ENCODE measurements around the gene SORBS2.

The SORBS2 gene

DNA sequence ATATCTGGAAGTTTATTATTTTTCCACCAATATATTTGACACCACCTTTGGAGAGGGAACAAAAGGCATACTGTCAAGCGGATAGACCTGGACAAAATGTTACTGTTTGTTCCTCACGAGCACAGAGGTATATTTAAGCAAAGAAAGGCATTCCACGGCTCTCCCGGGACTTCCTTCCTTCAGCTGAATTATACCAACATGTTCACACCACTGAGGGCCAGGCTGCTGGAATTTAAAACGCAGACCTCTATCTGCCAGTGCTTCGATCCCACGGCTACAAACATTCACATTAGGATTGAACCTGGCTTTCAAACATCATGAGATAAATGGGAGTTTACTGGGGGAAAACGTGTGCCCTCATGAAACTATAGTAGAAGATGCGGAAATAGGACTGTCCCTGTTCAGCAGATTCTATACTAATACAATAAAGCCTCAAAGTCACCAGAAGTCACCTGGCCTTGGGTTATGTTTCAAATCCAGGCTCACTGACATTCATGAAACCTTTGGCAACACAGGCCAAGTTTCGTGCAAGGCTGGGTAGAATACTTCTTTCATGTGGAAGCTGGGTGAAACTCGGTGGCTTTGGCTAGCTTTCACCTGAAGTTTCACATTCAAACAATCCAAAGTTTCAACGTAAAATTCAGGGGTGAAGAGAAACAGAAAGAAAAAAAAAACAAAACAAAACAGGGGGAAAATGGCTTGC, 39.5 kb downstream of the SORBS2 start:
- no peak for DNase-seq

DNA sequence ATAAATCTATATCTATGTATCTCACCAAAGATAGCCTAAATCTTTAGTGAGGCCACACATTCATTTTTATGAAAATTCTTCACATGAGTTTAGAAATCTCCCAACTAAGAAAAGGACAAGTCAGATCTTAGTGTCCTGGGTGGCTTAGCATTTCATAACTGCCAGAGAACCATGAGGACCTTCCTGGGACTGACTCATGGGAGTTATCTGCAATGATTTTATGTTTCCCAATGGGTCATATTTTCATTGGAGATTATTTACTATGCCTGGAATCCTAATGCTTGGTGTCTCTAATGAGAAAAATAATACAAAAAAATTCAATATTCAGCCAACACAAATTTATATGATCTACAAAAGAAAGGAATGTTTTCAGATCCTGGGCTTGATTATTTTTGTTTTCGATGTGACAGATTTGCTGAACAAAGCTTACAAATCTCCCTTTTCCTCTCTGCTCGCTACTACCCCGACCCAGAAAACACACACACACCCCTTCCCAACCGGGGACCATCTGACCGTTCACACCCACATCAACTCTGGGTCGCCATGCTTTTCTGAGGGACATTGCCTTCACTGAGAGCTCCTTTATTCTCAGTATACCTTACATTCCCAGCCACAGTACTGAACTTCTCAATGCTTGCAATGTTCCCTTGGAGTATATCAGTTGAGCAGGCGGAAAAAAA, 40.1 kb downstream of the SORBS2 start:
- DNase-seq, result no peak

DNA sequence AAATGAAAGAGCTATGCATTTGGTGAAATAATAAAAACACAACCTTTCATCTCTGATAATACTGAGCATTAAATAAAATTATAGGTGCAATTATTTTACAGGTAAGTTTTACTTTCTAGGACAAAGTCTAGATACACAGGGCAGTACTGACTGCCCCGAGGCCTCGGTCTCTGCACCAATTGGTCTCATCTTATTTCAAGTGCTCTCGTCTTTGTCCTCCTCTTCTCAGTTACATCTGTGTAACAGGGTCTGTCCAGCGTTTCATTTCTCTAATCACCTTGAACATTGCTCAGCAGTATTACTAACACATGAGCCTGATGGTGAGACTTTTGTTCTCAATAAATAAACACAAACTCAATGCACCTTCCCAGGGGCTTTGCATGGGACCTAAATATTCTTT, 44.5 kb downstream of the SORBS2 start:
- no peak for DNase-seq

DNA sequence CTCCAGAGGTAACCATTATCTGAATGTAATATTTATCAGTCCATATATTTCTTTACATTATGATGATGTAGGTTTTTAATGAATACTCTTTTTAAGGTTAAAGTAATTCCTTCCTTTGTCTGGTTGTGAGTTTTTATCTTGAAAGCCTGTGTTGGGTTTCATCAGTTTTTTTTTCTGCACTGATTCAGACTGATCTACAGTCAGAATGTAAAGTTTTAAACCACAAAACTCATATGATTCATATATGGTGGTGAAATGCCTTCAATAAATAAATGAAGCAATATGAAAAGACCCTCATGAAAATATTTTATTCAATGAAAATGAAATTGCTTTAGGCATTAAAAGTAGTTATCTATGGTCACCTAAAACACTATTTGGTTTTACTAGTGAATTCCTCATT, 47.1 kb downstream of the SORBS2 start:
- DNase-seq, result no peak

DNA sequence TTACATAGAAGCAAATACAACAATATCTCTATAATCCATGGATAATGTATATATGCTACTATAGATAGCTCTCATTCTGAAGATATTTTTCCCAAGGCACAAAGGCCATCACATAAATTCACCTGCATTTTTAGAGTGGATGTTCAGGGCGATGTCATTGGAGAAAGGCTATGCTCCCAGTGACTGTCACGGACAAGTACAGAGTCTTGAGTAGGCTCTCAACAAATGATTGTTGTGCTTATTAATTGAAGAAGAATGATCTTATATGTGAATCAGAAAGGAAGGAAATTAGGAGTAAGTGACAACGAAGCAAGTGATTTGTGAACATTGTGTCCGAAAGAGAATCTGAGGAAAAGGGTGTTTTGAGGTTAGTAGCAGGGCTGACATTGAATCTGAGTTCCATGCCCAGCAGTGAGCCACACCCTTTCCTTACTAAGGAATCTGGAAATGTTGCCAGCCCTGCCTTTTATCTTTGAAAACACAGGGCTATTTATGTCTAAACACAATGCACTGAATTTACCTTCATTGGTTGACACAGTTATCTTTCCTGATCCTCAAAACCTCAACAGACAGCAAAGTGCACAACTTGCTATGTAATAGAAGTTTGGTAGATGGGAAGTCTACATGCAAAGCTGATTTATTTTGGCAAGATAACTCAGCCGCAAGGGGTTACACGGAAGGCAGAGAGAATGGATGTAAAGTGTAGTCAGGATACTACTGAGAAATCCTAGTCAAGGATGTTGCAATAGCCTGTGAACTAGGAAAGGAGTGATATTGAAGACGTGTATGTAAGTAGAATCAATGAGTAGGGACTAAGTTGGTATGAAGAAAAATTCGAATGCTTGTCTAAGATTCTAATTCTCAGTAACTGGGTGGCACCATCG, 50.4 kb downstream of the SORBS2 start:
- DNase-seq, result no peak

DNA sequence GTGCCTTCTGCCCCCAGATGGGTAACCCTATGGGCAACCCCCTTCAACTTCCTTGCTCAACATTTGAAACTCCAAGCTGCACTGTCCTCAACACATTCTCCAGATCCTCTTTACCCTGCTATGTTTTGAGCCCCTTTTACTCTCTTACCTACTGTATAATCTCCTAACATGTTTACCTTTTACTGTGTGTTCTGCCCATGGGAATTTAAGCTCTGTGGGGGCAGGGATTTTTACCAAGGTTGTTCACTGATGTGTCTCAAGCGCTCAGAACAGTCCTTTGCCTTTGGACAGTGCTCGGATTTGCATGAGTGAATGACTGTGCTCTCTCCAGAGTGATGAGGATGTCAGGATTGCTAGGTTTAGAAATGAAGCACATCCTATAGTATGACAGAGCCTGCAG, 53.2 kb downstream of the SORBS2 start:
- DNase-seq, result no peak

DNA sequence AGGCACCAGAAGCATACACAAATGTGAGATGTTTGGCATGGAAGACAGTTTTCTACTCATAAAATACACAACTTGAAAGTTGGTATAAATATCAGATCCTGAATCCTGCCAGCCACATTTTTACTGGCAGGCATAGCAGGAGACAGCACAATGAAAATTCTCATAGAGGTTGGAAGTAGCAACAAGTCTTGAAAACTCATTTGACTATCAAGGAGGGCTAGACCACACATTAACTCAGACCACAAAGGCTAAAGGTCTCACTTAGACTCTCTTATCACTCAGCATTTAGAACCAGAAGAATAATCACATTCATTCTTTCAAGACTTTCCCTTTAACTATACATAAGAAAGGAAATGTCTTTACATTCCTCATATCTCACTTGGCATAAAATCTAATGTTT, 56.5 kb downstream of the SORBS2 start:
- DNase-seq, result no peak

DNA sequence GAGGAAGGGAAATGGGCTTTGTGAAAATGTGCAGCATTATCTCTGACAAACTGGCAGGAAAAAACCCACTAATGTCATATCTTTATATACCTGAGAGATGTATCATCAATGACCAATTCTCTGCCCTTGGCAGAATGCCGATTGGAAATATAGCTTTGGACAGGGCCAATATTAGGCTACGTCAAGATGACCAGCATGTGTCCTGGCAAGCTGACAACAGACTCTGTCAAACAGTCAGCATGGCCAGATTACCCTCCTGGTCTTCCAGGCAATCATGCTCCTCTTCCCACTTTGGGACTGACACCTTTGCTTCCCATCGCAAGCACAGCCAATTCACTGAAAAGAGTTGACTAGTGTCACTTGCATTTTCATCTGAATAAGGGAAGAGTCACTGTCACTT, 57.0 kb downstream of the SORBS2 start:
- DNase-seq, result no peak

DNA sequence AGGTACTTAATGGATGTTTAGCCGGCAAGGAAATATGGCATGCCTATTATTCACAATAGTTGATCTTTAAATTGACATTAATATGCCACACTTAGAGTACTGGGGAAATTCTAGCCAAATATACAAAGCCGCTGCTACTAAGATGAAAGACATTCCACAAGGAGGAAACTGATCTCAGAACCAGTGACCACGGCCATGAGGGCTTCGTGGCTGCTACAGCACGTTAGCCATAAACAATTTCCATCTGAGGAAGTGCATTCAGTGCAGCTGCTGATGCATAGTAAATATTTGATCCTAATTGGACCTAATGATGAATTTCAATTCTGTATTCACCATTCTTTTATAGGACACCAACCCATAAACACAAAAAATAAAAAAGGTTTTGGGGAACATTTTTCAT, 59.1 kb downstream of the SORBS2 start:
- no peak for DNase-seq

DNA sequence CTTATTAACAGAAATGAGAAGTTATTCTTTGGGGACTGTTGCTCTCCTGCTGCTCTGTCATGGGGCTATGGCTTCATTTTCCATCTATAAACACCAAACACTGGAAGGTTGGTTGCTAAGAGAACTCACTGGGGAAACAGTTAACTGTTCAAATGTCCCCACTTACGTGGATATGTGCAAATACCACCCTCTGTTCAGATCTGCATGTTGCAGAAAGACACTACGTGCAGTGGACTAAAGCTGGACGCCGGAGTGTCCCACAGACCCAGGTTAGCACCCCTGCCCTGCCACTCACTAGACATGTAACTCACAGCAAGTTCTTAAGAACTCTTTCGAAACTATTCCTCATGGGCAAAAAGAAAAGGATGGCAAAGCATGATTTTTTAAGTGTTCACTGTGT, 62.1 kb downstream of the SORBS2 start:
- DNase-seq, result no peak

DNA sequence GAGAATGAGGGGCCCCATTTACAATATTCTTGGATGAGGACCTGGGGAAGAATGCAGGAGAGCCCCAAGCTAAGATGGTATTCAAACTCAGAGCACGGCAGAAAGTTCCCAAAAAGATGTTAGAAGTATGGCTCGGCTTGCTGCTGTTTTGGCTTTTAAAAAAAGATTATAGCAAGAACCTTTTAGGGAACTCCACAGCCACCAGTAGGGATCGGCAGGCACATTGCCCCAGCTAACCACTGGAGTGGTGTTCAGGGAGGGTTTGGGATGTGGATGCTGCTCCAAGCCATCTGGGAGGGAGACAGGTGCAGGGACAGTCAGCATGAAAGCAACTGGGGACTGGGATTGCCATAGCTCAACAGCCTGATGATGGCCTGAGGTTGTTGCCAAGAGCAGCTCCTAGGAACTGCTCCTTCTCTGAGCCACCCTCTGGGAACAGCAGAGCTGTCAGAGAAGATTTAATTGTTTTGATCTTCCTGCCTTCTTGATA, 63.0 kb downstream of the SORBS2 start:
- no peak for DNase-seq

DNA sequence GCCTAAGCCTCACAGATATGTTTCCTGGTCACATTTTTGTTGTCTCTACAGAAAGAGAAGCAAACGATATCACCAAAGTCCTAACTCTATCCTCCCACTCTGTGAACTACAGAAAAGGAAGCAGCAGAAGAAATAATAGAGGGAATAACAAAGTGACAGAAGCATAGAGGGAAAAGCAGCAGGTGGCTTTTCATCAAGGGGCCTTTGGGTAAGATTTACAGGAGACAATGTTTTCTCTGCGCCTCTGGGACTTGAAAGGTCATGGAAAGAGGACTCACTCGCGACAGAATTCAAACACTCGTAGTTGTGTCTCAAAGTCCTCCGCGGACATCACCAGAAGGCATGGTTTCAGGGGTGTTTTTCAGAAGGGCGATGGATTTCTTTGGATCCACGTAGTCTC, 66.1 kb downstream of the SORBS2 start:
- DNase-seq, result no peak

DNA sequence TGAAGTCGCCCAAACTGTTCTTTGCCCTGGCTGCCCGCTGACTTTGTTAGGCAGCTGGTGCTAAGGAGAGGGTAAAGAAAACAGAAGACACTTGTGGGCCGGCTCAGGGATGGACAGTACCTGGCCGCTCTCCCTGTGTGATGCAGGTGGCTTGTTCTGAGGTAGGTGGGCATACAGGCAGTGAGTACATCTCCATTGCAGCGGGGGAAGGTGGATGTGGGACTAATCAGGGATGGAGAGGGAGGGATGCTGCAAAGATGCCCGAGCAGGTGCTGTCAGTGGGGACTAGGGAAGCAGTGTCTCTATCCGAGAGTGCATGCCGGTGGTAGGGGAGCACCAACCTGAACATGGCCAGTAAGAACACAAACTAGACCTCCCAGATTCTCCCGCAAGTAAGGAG, 67.0 kb downstream of the SORBS2 start:
- DNase-seq, result no peak

DNA sequence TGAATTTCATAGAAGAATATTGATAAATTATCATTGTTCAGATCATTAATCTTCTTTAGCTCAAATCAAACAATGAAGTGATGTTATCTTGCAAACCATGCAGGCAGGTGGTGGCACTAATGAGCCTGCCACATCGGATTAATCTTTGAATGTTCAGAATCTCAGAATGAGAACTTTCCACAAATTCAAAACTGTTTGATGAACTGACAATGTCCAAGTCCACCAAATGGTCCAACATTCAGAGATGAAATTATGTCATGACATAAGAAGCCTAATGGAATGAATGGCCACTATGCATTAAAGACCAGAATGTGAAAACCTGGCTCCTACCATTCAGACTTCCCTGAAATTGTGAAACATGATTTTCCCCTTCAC, 67.5 kb downstream of the SORBS2 start:
- DNase-seq, result no peak

DNA sequence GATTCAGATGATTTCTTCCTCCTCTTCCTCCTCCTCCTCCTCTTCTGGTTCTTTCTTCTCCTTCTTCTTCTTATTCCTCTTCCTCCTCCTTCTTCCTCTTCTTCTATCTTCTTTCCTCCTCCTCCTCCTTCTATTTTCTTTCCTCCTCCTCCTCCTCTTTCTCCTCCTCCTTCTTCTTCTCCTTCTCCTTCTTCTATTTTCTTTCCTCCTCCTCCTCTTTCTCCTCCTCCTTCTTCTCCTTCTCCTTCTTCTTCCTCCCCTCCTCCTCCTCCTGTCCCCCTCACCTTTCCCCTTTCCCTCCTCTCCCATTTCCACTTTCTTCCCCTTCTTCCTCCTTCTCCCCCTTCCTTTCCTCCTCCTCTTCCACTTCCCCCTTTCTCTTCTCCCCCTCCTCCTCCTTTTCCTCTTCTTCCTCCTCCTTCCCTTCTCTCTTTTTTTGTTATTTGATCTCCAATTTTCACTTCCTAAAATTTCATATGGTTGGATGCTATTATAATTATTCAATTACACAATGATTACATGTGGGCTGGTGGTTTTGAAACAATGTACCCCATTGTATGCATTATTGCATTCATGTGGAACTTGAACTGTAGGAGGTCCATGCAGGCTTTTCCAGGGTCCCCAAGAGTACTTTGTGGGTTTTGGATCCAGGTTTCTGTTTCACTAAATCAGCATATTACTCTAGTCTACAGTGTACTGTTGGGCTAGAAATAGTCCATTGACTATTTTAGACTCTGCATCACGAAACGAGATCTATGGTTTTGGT, 68.1 kb downstream of the SORBS2 start:
- no peak for DNase-seq

DNA sequence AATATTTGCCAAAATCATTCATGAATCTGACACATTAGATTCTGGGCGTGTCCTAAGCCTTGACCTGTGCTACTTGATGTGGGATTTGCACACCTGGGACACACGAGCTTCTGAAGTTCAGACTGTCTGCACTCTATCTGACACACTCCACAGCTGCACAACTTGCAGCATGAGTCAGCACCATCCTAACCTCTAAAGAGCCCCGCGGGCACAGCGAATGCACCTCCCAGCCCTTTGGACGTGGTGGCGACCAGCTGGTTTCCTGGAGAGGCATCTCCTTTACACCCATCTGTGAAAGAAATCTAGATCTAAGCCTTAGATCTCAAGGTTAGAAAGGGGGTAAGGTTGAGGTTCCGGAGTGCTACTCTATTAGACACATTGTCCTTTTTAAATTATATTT, 69.2 kb downstream of the SORBS2 start:
- no peak for DNase-seq

DNA sequence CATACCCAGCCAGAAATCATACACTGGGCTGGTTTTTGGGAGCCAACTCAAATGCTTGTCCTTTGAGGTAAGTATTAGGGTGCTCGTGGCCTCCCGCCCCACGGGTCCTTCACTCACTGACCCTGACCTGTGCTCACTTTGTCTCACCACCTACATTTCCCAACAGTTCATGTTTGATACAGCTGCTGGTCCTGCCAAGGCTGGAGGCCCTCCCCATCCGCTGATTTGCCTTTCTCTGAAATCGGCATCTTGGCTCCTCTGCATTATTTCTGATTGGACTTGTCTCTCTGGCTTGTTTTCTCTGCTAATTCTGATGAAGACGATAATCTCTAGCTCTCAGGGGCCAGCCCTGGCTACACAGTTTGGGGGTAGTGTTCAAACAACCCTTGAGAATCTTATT, 70.2 kb downstream of the SORBS2 start:
- no peak for DNase-seq

DNA sequence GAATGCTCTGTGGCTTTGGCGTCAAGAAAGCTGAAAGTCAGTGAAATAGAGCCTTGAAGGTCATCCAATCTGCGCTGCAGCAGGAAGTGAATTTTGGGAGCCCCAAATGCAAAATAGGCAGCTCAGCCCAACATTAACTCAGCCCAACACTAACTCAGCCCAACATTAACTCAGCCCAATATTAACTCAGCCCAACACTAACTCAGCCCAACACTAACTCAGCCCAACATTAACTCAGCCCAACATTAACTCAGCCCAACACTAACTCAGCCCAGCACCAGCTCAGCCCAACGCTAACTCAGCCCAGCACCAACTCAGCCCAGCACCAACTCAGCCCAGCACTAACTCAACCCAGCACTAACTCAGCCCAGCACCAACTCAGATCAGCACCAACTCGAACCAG, 71.5 kb downstream of the SORBS2 start:
- DNase-seq, result no peak

DNA sequence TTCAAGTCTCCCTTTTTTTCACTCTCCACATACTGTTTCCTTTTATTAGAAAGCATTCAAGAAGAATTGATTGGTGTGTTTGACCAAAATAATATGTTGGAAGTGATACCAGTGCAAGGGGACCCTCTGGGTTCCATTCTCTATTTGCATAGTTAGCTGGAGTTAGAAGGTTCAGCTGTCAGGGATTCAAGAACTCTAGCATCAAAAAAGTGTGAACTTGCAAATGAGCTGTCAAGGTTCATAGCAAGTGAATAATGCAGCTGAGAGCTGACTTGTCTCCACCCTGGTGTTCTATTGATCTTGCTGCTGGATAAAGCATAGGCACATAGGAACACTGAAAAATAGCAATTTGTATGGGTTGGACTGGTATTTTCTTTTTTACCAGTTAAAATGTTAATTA, 73.2 kb downstream of the SORBS2 start:
- DNase-seq, result no peak

DNA sequence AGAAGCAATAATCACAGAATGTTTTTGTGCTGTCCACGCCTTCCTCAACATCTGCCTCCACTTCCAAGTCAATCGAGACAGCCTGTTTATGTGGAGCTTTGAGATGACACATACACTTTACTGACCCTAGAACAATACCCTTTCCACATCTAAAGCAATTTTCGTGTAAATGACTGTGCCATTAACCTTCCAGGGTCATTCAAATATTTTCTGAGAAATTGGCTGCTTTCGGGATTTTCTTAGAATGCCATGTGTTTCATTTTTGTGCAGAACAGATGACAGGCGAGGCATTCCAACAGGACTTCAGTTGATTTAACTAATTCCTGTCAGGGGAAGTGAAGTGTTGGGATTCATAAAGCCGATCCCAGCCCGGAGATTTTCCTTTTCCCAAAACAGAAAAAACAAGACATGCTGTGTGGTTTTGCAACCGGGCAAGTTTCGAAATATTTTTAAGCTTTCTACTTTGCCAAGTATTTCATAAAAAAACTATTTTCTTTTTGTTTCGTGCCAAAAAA, 73.9 kb downstream of the SORBS2 start:
- no peak for DNase-seq

DNA sequence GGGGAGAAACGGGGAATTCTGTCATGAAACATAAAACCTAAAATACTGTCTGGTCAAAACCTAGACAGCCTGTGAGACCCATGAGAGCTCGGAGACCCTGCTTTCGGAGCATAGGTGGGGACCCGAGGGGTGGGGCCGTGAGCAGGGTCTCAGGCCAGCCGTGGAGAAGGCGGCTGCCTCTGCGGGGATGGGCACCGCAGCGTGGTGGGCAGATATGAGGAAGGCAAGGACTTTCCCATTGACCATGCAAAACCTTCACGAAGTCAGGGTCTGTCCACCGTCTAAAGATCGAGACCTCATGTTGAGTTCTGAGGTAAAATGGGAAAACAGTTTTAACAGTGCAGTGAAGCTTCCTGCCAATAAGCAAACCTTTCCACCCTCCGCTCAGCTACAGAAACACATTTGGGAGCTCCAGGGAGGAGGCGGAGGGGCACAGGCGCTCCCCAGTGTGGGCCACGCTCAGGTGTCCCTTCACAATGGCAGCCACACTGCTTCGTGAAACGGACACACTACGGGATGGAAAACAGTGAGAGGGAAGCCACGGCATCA, 74.4 kb downstream of the SORBS2 start:
- no peak for DNase-seq

DNA sequence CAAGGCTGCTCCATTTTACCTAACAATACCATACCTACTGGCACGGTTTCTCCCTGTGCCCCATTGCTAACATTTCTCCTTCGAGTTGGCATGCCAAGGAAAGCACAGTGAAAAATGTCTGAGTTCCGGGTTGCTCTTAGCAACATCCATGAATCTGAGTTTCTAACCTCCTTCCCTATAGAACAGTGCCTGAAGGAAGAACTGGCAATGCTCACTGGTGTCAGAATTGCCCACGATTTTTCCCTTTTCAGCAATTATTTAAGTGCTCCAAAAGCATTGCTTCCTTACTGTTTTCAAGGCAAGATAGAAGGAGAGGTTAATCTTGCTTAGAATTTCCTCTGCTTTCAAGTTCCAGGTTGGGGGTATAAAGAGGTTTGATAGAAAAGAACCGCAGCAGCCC, 75.1 kb downstream of the SORBS2 start:
- no peak for DNase-seq
